Mammary epithelial cell (primary cell): ENCODE measurements around the gene SORCS3.

ENCODE experiments used
- EZH2 ChIP-seq: IDR thresholded peaks from 2 replicates; pipeline ENCODE4 v1.6.1; 2012; ENCODE audit warnings: low read length, inconsistent platforms, borderline replicate concordance
- TF ChIP-seq, protein P1 (sequence below), 2 donors: IDR thresholded peaks in 1 of 2; conservative IDR thresholded peaks in 1 of 2; 2 replicates each; pipeline ENCODE4 v1.5.1; 2011 to 2012; ENCODE audit warnings: inconsistent platforms in 2 of 2, low read length in 2 of 2, mild to moderate bottlenecking in 2 of 2, control low read depth in 1 of 2, low read depth in 1 of 2; ENCODE audit not compliant: insufficient read depth in 1 of 2; ENCODE audit errors: extremely low read depth in 1 of 2

DNA sequence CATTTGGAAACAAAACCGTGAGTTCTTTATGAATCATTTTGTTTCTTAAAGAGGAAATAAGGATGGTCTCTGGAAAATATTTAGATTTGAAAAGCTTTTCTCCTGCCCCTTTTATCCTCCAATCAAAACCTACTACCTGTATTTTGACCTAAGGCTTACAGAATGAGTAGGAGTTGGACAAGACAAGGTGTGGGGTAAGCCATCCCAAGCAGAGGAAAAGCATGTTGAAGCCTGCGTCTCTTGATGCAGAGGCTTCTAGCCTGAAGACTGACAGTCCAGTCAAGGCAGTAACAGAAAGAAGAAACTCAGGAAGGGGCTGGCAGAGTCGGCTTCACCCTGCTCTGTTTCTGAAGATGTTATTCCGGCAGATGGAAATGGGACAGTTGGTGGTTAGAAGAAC is 551.1 kb downstream of the SORCS3 start:
- TF ChIP-seq, protein P1, sequence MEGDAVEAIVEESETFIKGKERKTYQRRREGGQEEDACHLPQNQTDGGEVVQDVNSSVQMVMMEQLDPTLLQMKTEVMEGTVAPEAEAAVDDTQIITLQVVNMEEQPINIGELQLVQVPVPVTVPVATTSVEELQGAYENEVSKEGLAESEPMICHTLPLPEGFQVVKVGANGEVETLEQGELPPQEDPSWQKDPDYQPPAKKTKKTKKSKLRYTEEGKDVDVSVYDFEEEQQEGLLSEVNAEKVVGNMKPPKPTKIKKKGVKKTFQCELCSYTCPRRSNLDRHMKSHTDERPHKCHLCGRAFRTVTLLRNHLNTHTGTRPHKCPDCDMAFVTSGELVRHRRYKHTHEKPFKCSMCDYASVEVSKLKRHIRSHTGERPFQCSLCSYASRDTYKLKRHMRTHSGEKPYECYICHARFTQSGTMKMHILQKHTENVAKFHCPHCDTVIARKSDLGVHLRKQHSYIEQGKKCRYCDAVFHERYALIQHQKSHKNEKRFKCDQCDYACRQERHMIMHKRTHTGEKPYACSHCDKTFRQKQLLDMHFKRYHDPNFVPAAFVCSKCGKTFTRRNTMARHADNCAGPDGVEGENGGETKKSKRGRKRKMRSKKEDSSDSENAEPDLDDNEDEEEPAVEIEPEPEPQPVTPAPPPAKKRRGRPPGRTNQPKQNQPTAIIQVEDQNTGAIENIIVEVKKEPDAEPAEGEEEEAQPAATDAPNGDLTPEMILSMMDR (conservative IDR thresholded peaks at IDR 0.05 in 1 of 2, IDR thresholded peaks at IDR 0.05 in 1 of 2; ENCODE audit: extremely low read depth in 1 of 2, insufficient read depth in 1 of 2, low read depth in 1 of 2, low read length in 2 of 2), result no peak
- no peak for TF ChIP-seq EZH2
